Hematopoietic multipotent progenitor cell treated with erythropoietin and hydrocortisone succinate and interleukin-3 and kit ligand, for 8 days (in vitro differentiated cells): ENCODE measurements around the gene HRAS.

Experiments
- DNase-seq: peaks from one replicate; pipeline ENCODE4 v3.0.0-alpha.2; 2015

Gene HRAS

DNA sequence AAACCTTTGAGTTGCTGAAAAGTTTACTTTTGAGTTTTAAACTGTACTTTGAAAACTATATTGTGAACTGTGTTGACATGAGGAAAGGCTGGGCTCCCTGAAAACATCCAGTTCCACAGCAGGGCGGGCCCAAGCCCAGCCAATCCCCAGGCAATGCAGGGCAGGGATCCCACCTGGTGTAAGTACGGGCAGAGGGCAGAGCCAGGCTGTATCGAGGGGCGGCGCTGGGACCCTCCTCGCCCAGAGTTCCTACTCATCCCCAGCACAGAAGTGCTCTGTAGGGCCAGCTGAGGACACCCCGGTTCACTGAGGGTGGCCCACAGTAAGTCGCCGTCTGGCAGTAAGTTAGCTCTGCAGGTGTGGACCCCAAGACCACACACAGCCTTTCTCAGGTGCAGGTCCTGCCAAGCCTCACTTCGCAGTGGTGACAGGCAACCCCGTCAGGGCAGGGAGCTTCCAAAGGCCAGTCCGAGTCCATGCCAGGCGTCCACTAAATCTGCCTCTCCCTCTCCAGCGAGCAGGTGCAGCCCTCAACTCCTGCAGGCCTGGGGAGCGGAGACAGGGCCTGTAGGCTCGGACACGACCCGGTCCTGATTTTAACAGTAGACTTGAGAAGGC lies 31.7 kb upstream of the HRAS start:
- no peak for DNase-seq

DNA sequence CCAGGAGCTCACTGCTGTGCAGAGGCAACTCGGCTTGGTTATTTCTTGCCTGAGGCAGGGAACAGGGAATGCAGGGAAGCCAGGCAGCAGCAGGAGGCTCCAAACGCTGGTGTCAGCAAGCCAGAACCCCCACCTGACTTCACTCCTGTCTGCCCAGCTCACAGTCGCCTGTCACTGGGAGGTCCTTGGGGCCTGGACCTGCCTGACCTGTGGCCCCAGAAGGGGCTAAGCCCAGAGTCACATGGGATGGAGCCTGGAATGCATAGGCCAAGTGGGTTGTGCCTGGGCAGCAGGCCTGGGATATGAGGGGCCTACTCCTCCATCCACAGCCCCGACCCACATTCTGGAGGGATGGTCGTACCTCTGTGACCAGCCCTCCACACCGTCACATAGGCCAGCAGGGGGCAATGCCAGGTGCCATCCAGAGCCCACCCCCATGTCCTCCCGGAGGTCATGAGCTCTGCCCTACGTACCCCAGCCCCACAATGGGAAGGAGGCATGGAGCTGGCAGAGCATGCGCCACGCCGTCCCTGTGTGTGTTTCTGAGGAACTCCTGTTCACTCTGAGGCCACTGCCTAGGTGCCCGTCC lies 30.6 kb upstream of the HRAS start:
- DNase-seq: no peak

DNA sequence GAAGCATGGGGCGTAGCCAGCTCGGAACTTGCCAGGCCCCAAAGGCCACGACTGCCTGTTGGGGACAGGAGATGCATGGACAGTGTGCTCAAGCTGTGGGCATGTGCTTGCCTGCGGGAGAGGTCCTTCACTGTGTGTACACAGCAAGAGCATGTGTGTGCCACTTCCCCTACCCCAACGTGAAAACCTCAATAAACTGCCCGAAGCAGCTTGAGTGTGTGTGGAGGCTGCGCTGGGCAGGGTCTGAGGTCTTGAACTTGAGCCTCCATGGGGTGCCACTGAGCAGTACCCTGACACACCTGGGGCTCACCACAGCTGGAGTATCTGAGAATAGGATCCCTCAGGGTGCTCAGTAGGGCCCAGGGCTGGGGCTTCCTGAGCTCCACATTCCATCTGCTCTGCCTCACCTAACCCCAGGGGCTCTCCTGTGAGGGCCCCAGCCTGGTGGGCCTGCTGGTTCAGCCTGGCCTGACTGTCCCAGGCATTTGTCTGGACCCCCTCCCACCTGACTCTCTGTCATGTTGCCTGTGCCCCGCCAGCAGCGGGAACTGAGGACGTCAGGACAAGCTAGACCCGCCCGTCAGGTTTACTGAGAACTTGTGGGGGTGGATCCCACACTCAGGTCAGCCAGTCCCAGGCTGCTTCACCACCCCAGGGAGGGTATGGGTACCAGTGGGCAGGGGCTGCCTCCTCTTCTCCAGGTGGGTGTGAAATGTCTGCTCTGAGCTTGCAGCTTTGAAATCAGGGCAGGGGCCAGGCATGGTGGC lies 28.6 kb upstream of the HRAS start:
- no peak for DNase-seq

DNA sequence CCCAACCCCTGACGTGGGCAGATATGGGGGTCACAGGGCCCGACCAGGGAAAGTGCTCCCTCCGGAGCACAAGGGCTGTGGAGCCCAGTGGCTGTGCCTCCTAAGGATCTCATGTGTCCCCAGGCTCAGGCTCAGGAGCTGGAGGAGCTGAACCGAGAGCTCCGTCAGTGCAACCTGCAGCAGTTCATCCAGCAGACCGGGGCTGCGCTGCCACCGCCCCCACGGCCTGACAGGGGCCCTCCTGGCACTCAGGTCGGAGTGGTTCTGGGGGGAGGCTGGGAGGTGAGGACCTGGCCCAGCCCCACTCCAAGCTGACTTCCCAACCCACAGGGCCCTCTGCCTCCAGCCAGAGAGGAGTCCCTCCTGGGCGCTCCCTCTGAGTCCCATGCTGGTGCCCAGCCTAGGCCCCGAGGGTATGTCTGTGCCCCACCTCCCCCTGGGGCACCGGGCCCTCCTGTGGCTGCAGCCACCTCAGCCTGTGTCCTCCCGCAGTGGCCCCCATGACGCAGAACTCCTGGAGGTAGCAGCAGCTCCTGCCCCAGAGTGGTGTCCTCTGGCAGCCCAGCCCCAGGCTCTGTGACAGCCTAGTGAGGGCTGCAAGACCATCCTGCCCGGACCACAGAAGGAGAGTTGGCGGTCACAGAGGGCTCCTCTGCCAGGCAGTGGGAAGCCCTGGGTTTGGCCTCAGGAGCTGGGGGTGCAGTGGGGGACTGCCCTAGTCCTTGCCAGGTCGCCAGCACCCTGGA lies 27.9 kb upstream of the HRAS start:
- DNase-seq: no peak

DNA sequence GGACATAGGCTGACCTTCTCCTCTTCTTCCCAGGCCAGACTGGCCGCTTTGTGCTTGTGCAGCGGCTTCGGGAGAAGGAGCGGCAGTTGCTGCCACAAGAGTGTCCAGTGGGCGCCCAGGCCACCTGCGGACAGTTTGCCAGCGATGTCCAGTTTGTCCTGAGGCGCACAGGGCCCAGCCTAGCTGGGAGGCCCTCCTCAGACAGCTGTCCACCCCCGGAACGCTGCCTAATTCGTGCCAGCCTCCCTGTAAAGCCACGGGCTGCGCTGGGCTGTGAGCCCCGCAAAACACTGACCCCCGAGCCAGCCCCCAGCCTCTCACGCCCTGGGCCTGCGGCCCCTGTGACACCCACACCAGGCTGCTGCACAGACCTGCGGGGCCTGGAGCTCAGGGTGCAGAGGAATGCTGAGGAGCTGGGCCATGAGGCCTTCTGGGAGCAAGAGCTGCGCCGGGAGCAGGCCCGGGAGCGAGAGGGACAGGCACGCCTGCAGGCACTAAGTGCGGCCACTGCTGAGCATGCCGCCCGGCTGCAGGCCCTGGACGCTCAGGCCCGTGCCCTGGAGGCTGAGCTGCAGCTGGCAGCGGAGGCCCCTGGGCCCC lies 26.8 kb upstream of the HRAS start:
- no peak for DNase-seq

DNA sequence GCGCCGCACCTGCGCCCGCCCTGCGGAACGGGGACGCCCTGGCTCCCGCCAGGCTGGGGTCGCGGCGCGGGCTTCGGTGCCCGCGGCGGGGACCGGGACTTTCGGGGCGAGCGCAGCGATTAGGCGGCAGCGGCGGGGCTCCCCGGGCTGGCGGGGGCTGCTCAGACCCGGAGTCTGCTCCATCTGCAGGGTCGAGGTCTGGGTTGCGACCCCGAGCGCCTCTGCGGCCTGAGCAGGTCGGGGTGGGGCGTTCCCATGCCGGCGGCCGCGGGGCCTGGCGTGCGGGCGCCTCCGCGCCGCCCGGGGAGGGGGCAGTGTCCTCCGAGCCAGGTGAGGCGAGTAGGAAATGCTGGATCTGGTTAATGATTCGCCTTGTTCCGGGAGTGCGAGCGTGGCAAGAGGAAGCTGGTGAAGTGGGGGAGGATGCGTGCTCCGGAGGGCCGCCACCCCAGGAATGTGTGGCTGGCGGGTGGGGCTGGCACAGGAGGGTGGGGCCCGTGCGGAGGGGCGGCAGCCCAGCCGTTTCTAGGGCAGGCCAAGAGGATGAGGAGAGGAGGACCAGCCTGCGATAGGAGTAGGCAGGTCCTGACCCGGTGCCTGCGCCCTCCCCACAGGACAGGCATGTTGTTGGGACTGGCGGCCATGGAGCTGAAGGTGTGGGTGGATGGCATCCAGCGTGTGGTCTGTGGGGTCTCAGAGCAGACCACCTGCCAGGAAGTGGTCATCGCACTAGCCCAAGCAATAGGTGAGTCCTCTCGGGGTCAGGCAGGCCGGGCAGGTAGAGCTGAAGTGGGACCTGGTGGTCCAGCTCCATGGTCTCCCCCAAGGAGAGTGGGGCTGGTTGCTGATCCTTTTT lies 26.0 kb upstream of the HRAS start:
- peak; percentile 74 for DNase-seq

DNA sequence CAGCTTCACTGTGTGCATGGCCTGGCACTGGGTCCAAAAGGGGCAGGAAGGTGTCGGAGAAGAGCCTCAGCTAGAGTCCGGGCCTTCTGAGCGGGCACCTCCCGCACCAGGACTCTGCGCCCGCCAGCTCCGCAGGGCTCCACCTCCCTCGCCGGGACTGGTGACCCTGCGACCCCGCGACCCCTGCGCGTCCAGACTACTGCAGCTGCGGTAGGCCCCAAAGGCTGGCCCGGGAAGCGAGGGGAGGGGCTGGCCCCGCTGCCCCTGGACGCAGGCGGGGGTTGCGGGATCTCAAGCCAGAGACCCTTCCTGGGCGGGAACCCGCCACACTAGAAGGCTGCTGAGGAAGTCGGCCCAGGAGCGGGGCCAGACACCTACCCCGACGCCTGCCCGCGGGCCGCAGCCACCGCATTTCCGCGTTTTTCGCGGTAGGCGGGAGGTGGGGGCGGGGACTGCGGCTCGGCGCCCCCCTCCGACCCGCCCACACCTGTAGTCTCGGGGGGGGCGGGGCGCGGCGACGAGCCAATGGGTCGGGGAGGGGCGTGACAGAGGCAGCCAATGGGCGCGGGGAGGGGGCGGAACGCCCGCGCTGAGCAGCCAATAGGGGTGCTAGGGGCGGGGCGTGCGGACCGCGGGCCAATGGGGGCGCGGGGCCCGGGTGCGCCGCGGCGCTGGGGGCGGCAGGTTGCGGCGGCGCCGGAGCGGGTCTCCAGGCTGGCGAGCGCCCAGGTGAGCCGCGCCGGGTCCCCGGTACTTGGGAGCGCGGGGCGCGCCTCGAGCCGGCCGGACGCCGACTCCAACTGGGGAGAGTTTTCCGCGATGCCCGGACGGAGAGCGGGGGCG lies 25.1 kb upstream of the HRAS start, which contains the start of the genes LMNTD2 and RASSF7:
TSS of gene LMNTD2 (minus strand) at position 434 of the 843 bp plus-strand sequence. CDS start at position 412, 22 bp downstream.
TSS of gene RASSF7 (plus strand) at position 666 of the 843 bp plus-strand sequence. CDS start 799 bp downstream, outside the sequence.
- DNase-seq: peak; percentile 85

DNA sequence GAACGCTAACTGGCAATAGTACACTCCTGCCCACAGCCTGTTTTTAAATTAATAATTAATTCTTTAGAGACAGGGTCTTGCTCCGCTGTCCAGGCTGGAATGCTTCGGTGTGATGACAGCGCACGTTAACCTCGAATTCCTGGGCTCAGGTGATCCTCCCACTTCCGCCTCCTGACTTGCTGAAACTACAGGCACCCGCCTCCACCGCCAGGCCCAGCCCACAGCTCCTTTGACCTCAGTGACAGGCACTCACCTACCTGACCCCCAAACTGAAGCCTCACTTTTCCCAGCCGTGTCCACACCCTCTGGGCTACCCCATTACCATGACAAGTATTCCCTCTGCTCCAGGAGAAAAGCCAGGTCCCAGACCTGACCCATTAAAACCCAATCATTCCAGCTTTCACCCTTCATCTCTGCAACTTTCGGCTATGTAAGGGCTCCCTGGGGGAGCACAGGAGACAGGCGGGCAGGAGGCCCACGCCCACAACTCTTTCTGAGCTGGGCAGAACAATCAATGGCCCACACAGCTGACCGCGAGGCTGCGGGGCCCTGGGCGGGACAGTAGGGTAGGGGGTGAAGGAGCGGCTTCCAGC lies 24.4 kb upstream of the HRAS start:
- DNase-seq: no peak

DNA sequence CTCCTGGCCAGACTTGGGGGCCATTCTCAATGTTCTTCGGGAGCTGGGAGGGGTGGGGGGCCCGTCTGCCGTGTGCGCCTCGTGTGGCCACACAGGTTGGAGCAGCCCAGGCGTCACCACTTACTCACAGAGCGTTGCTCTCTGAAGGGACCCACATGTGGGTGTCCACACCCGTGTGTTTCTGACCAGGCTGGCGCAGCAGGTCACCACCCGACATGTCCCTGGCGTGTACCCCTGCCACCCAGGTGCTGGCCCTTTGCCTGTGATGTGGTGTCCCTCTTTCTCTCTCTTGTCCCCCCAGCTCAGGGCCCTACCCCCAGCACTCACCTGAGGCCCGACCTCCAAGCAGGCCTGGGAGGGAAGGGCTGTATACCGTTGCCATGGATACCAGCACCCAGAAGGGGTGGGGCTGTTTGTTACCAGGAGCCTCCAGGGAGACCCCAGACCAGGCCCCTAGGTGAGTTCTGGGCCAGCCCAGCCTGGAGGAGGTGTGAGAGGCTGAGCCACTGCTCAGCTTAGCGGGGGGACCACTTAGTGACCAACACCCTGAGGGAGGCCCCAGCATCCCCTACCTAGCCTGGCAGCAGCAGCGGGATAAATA lies 23.7 kb upstream of the HRAS start:
- DNase-seq: no peak

DNA sequence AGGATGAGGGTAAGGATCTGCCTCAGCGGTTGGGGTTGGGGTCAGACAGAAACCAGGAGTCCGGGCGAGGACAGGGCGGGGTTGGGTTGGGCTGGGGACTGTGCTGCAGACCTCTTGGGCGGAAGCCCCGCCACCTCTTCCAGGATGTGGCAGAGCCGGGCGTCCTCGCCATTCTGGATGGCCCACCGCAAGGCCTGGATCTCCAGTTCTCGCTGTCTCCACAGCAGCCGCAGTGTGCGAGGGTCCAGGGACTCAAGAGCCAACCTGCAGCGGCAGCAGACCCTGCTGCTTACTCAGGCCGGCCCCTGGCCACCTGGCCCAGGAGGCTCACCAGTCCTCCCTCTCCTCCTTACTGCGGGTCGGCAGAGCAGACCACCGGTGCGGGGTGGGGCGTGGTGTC lies 23.1 kb upstream of the HRAS start:
- no peak for DNase-seq

DNA sequence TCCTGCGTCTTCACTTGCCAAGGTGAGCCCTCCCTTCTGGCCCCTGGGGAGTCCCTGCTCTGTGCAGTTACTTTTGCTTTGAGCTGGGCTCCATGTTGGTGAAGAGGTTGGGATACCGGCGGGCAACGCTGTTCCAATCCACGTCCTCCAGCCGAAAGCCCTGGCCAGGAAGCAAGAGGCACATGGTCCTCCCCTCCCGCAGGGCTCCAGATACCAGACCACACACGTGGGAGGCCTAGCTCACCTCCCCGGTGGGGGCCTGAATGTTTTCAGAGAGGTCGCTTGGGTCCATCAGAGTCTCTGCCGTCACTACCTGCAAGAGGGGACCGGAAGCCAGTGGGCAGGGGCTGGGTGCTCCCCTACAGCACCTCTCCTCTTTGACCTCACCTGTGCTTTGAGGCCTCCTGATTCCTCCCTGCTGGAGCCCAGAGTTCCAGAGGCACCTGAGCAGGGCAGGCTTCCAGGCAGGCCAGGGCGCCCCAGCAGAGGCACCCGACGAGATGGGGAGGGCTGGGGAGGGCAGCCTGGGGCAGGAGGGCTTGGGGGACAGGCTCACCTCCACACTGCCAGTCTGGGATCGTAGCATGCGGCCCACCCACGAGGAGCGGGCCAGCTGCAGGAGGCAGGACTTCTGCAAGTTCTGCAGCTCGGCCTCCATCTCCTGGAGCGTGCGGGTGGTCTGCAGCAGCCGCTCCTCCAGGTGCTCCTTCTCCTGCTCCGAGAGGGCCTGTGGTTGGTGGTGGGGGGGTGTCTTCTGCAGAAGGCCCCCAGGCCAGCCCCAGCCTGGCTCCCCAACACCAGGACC lies 22.2 kb upstream of the HRAS start:
- no peak for DNase-seq

DNA sequence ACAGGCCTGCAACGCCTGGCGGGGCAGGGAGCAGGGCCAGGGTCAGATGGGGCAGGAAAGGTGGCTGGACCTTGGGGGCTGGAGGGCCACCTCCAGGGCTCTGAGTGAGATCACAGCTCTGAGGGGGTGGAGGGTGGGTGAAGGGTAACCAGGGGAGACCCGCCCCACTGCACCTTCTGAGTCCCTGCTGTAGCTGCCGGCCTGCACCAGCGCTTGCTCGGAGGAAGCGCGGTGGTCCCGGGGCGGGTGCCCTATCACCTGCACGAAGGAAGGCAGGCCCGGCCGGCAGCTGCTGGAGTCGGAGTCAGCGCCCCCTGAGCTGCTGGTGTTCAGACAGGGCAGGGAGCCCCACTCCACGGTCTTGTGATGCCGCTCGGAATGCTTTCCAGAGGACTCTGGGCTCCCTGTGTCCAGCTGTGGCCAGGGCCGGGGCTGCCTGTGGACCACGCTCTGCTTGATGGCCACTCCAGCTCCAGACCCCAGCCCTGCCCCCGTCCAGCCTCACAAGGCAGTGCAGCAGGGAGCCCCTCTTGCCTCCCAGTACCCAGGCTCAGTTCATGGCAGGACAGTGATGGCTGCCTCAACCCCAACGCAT lies 21.4 kb upstream of the HRAS start:
- DNase-seq: no peak

DNA sequence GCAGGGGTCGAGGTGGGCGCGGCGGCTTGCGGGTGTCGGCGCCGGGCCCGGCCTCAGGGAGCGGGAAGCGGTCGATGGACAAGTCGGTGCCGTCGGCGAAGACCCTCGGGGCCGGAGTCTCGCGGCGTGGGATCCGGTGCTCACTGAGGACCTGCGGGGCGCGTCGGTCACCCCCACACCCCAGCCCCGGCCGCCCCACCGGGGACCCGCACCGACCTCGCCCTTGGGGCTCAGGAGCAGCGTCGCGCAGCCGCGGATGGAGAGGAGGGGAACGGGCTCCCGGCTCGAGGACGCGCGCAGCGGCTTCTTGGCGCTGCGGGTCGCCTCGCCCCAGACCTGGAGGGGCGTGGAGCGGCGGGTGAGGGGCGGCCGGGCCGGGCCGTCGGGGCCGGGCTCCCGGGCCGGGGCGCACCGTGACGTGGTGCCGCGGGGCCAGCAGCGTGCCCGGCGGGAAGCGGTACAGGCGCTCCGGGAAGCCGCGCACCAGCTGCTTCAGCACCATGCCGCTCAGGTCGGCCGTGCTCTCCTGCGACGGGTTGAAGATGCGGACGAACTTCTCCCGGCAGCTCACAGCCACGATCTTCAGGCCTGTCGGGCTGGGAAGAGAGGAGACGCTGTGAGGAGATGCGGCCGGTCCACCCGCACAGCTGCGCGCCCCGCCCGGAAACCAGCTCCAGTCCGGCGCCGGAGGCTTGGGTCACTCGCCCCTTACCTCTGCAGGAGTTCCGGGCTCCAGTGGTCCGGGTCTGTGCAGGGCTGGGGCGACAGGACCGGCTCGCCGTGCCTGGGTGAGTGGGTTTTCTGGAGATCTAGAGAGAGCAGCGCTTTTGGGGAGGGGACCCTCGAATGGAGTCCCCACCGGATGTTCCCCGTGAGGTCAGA lies 20.6 kb upstream of the HRAS start:
- no peak for DNase-seq

DNA sequence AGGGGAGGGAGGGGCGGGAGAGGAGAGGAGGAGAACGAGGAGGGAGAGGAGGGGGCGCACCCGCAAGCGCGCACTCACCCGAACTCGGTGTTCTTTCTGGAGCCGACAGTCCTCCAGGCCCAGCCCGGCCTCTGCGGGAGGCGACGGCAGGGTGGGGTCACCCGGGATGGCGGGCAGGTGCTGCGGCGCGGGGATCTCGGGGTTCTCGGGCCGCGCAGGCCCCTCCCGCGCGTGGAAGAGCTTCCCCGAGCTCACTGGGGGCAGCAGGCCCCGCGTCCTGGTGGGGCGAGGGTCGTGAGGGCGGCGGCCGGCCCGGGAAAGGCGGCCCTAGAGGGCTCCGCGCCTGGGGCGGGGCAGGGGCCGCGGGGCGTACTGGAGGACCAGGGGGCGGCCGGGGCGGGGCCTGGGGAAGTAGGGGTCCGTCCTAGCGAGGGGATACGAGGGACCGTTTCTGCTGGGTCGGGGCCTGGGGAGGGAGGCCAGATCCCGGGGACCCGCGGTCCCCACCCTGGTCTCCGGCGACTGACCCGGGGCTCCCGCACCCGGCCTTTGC lies 19.9 kb upstream of the HRAS start:
- no peak for DNase-seq

DNA sequence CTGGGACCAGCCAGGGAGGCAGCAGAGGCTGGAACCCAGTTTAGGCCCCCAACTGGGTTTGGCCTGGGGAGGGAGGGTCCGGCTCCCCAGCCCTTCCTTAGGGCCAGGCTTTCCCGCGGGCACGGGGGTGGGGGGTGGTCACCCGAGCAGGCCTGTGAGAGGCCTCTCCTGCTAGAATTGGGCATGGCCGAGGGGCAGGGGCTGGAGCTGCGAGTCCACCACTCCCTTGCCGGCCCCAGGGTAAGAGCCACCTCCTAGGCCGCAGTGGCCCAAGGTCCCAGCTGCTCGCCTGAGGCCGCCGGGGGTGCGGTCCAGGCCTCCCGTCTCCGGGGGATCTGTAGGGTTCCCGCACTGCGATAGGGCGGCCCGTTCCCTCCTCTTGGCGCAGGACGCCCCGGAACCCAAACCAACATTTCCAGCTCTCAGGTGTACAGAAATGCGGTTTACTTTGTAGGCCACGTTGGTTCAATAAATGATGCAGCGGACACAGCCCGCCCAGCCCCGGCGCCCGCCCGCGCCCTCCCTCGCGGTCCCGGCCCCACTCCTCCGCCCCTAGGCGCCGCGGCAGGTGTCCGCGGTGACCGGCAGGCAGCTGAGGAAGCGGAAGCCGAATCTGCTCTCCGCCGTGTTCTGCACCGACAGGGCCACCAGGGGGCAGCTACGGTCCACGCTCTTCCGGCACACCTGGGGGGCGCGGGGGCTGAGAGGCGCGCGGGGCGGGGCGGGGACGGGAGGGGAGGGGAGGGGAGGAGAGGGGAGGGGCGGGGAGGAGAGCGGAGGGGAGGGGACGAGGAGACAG lies 19.3 kb upstream of the HRAS start:
- DNase-seq: peak; percentile 56

DNA sequence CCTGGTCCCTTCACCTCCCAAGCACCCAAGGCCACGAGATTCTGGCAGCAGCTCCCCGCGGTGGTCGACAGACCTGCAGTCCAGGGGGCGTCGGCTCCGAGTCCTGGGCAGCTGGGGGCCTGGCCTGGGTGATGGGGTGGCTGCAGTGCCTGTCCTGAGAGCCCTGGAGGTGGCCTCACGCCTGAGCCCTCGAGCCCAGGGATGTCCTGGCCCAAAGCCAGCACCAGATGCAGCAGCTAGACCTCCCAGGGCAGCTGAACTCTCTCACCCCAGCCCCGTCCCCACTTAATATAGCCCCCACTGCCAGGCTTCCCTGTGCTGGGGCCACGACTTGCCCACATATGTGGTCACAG lies 18.6 kb upstream of the HRAS start:
- DNase-seq: no peak
